K562 (cell line): ENCODE measurements around the gene ZBTB49. TPM values are rescaled to one million over a fixed set of nuclear protein-coding genes. Genes with fewer than 3 reads are reported as not detected.

Source experiments
- CREB5 ChIP-seq: fragments of 250-450 bp; sonication (Bioruptor Pico); IDR thresholded peaks from 2 replicates; pipeline ENCODE4 v1.5.0; 2020; ENCODE audit warnings: mild to moderate bottlenecking
- E2F6 ChIP-seq, 2 experiments: IDR thresholded peaks; 2 replicates each; pipeline ENCODE4 v1.6.1; 2011; ENCODE audit warnings: borderline replicate concordance in 1 of 2, control low read depth in 1 of 2, low read depth in 1 of 2, low read length in 1 of 2, mild to moderate bottlenecking in 1 of 2, mixed read lengths in 1 of 2, moderate library complexity in 1 of 2; ENCODE audit not compliant: insufficient read depth in 1 of 2, insufficient read length in 1 of 2, poor library complexity in 1 of 2, severe bottlenecking in 1 of 2; ENCODE audit errors: extremely low read depth in 1 of 2
- ELK1 ChIP-seq: sonication (generic); formaldehyde crosslinking; IDR thresholded peaks from 2 replicates; pipeline ENCODE4 v1.8.1; 2022; ENCODE audit warnings: missing genetic modification reagents
- GTF2E2 ChIP-seq: fragments of 200-800 bp; sonication (Bioruptor generic); IDR thresholded peaks from 2 replicates; pipeline ENCODE4 v1.6.1; 2016; ENCODE audit warnings: missing genetic modification characterization, missing compliant biosample characterization
- HMGXB4 ChIP-seq: sonication (generic); formaldehyde crosslinking; IDR thresholded peaks from 2 replicates; pipeline ENCODE4 v1.8.1; 2023; ENCODE audit warnings: mild to moderate bottlenecking, missing genetic modification reagents
- JUN ChIP-seq, 2 experiments: sonication (generic) in 1 of 2; formaldehyde crosslinking in 1 of 2; IDR thresholded peaks; 2 replicates each; pipeline versions ENCODE4 v1.6.1 to v1.8.0; 2012 to 2022; ENCODE audit warnings: borderline replicate concordance in 2 of 2, mild to moderate bottlenecking in 2 of 2, improper control_type of control experiment in 1 of 2, low read depth in 1 of 2, low read length in 1 of 2, missing genetic modification reagents in 1 of 2
- NKRF ChIP-seq: fragments of 450-650 bp; IDR thresholded peaks from 2 replicates; pipeline ENCODE4 v1.6.1; 2016; ENCODE audit warnings: borderline replicate concordance
- POLR2G ChIP-seq: fragments of 200-400 bp; formaldehyde crosslinking; IDR thresholded peaks from 2 replicates; pipeline ENCODE4 v1.6.1; 2017; ENCODE audit warnings: low read depth, mild to moderate bottlenecking, antibody characterized with exemption, low read length, moderate library complexity
- TCFL5 ChIP-seq: fragments of 250-450 bp; sonication (Bioruptor Pico); conservative IDR thresholded peaks from 2 replicates; pipeline ENCODE4 v1.6.1; 2021; ENCODE audit warnings: mild to moderate bottlenecking, moderate library complexity, matching md5 sums
- ZNF184 ChIP-seq: sonication (generic); formaldehyde crosslinking; IDR thresholded peaks from 2 replicates; pipeline ENCODE4 v1.5.0; 2020; ENCODE audit warnings: missing genetic modification reagents
- polyA plus RNA-seq, 8 experiments: library from polyadenylated mRNA; depleted of rRNA in 4 of 8; stranded (reverse) in 5 of 8; unstranded in 3 of 8; fragments of >200 nt; fragmentation: Nextera tagmentation in 2 of 8; fragmentation: Illumina TruSeq in 1 of 8; extraction: Ambion mirVana in 2 of 8; extraction: Trizol in 1 of 8; gene quantifications; 2 replicates each; pipeline versions ENCODE4 v1.2.1 to v1.2.3, GENCODE V29; 2011 to 2014; ENCODE audit warnings: inconsistent platforms in 1 of 8, missing spikeins in 1 of 8
- total RNA-seq, 7 experiments: library from RNA; depleted of rRNA in 6 of 7; stranded (reverse); fragments of >200 nt in 6 of 7; fragmentation: Illumina TruSeq in 2 of 7; extraction: Trizol in 2 of 7; gene quantifications; 2 replicates each; pipeline versions ENCODE4 v1.2.1 to v1.2.3, GENCODE V29; 2011 to 2021; ENCODE audit warnings: low replicate concordance in 1 of 7
- TF ChIP-seq, protein P1 (sequence below): fragments of 450-650 bp; IDR thresholded peaks from 2 replicates; pipeline ENCODE4 v1.6.1; 2016; ENCODE audit warnings: low read depth, mild to moderate bottlenecking, moderate library complexity
- TF ChIP-seq, protein P2 (sequence below): fragments of 150-350 bp; conservative IDR thresholded peaks from 2 replicates; pipeline ENCODE4 v1.6.1; 2014; ENCODE audit warnings: low read length

Gene ZBTB49
- total and polyA plus RNA-seq, 9 of the 15 experiments (the other 6 are each of a cell fraction or from before 2014, with no cell fraction given): 0.49 to 8.0 (median 4.2) TPM

DNA sequence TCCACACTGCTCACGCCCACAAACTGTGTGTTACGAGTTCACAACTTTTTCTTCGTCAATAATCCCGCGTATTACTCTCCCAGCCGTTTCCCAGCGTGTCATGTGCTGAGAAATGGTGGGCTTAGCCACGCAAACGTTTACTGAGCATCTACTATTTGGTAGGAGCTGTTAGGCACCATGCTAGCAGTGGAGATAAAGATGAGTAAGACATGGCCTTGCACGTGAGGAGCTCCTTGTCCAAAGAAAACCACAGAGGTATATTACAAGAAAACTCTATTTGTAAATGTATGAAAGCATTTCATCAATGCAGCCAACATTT, 41.2 kb upstream of the ZBTB49 start (continued):
- no peak for TF ChIP-seq CREB5
- TF ChIP-seq NKRF: no peak
- TF ChIP-seq, protein P1, sequence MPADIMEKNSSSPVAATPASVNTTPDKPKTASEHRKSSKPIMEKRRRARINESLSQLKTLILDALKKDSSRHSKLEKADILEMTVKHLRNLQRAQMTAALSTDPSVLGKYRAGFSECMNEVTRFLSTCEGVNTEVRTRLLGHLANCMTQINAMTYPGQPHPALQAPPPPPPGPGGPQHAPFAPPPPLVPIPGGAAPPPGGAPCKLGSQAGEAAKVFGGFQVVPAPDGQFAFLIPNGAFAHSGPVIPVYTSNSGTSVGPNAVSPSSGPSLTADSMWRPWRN: no peak
- TF ChIP-seq POLR2G: no peak
- no peak for TF ChIP-seq HMGXB4 (CRISPR knock-in tag)
- no peak for TF ChIP-seq TCFL5 (CRISPR knock-in tag)
- peak; percentile 8; the same call in 1 of the 2 replicates for TF ChIP-seq JUN (IDR thresholded peaks at IDR 0.05; ENCODE audit: borderline replicate concordance, low read depth, low read length)
- TF ChIP-seq JUN (CRISPR knock-in tag; IDR thresholded peaks at IDR 0.05; ENCODE audit: borderline replicate concordance): no peak
- TF ChIP-seq ZNF184 (CRISPR knock-in tag): no peak
- TF ChIP-seq GTF2E2 (tag): no peak
- TF ChIP-seq ELK1 (CRISPR knock-in tag): no peak
- TF ChIP-seq, protein P2, sequence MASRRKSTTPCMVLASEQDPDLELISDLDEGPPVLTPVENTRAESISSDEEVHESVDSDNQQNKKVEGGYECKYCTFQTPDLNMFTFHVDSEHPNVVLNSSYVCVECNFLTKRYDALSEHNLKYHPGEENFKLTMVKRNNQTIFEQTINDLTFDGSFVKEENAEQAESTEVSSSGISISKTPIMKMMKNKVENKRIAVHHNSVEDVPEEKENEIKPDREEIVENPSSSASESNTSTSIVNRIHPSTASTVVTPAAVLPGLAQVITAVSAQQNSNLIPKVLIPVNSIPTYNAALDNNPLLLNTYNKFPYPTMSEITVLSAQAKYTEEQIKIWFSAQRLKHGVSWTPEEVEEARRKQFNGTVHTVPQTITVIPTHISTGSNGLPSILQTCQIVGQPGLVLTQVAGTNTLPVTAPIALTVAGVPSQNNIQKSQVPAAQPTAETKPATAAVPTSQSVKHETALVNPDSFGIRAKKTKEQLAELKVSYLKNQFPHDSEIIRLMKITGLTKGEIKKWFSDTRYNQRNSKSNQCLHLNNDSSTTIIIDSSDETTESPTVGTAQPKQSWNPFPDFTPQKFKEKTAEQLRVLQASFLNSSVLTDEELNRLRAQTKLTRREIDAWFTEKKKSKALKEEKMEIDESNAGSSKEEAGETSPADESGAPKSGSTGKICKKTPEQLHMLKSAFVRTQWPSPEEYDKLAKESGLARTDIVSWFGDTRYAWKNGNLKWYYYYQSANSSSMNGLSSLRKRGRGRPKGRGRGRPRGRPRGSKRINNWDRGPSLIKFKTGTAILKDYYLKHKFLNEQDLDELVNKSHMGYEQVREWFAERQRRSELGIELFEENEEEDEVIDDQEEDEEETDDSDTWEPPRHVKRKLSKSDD: no peak
- peak in 1 of 2 experiments; percentile 56 for TF ChIP-seq E2F6 (IDR thresholded peaks at IDR 0.05; ENCODE audit: borderline replicate concordance in 1 of 2, extremely low read depth in 1 of 2, insufficient read depth in 1 of 2, insufficient read length in 1 of 2, low read depth in 1 of 2, low read length in 1 of 2, poor library complexity in 1 of 2, severe bottlenecking in 1 of 2)
